Keratinocyte (primary cell): Measurements from ENCODE around the gene SPTBN1. TPM values are rescaled to one million over a fixed set of nuclear protein-coding genes. Genes with fewer than 3 reads are reported as not detected.
A peak's percentile ranks its signal among the peaks of the same experiment; 100 is the strongest.

Experiments used
- DNase-seq: peaks from one replicate; pipeline ENCODE4 v3.0.0-alpha.2; 2011; ENCODE audit warnings: low read depth, missing footprints, low spot score
- FAIRE-seq: peaks from 2 replicates; lab custom pipeline; 2011; peaks lifted over from hg19 to GRCh38; lab: Jason Lieb, UNC
- H2AFZ ChIP-seq: 2 replicates; pipeline ENCODE4 v1.6.0; 2012; ENCODE audit warnings: low read length, control low read depth, inconsistent platforms; ENCODE audit not compliant: control insufficient read depth
- H3K27ac ChIP-seq: 2 replicates; pipeline ENCODE4 v1.5.1; 2011; ENCODE audit warnings: low read length; ENCODE audit not compliant: control insufficient read depth, insufficient read depth
- H3K27me3 ChIP-seq: 3 replicates; pipeline ENCODE4 v1.6.0; 2011; ENCODE audit warnings: low read length; ENCODE audit not compliant: control insufficient read depth, insufficient read depth; ENCODE audit errors: extremely low read depth
- H3K36me3 ChIP-seq, 2 experiments: 2 replicates in 1 of 2; 3 replicates in 1 of 2; pipeline ENCODE4 v1.5.1; 2011; ENCODE audit warnings: low read length in 2 of 2, mild to moderate bottlenecking in 1 of 2; ENCODE audit not compliant: control insufficient read depth in 2 of 2, insufficient read depth in 2 of 2; ENCODE audit errors: extremely low read depth in 1 of 2
- H3K4me1 ChIP-seq: 3 replicates; pipeline ENCODE4 v1.5.1; 2011; ENCODE audit warnings: low read length; ENCODE audit not compliant: control insufficient read depth, insufficient read depth; ENCODE audit errors: extremely low read depth
- H3K4me2 ChIP-seq: 3 replicates; pipeline ENCODE4 v1.6.0; 2011; ENCODE audit warnings: low read depth, low read length; ENCODE audit not compliant: control insufficient read depth, insufficient read depth; ENCODE audit errors: extremely low read depth
- H3K4me3 ChIP-seq, 3 experiments: fragments of 200-600 bp in 1 of 3; sonication (generic) in 1 of 3; 2 replicates in 2 of 3; 3 replicates in 1 of 3; pipeline ENCODE4 v1.5.1; 2011 to 2016; ENCODE audit warnings: low read length in 3 of 3, mild to moderate bottlenecking in 3 of 3, control low read depth in 2 of 3, inconsistent platforms in 1 of 3, low read depth in 1 of 3, mixed read lengths in 1 of 3, mixed run types in 1 of 3, moderate library complexity in 1 of 3; ENCODE audit not compliant: control insufficient read depth in 2 of 3, insufficient read depth in 2 of 3; ENCODE audit errors: extremely low read depth in 1 of 3
- H3K79me2 ChIP-seq: 2 replicates; pipeline ENCODE4 v1.6.0; 2012; ENCODE audit warnings: low read length; ENCODE audit not compliant: control insufficient read depth, insufficient read depth
- H3K9ac ChIP-seq: 3 replicates; pipeline ENCODE4 v1.6.0; 2011; ENCODE audit warnings: low read length; ENCODE audit not compliant: control insufficient read depth, insufficient read depth; ENCODE audit errors: extremely low read depth
- H3K9me1 ChIP-seq: 3 replicates; pipeline ENCODE4 v1.6.0; 2011; ENCODE audit warnings: low read length; ENCODE audit not compliant: control insufficient read depth, insufficient read depth; ENCODE audit errors: extremely low read depth
- H3K9me3 ChIP-seq: 2 replicates; pipeline ENCODE4 v1.5.1; 2012; ENCODE audit warnings: low read depth, low read length; ENCODE audit not compliant: control insufficient read depth
- H4K20me1 ChIP-seq: 3 replicates; pipeline ENCODE4 v1.6.0; 2011; ENCODE audit warnings: low read length; ENCODE audit not compliant: control insufficient read depth, insufficient read depth; ENCODE audit errors: extremely low read depth
- EZH2 ChIP-seq: IDR thresholded peaks from one replicate; pipeline ENCODE4 v1.6.1; 2012; ENCODE audit warnings: inconsistent platforms, mild to moderate bottlenecking, low read length, moderate library complexity
- dilution Hi-C: fragments of 300-500 bp; cut with MboI; formaldehyde crosslinking; loops from one replicate; pipeline ENCODE4 v1.7.0; 2020; ENCODE audit warnings: low sequenced_read_pairs; ENCODE audit not compliant: extremely low pct_ligation_motif_present
- polyA plus RNA-seq, 5 experiments: library from polyadenylated mRNA; depleted of rRNA in 3 of 5; stranded (reverse) in 3 of 5; stranded (forward) in 1 of 5; unstranded in 1 of 5; fragments of >200 nt; gene quantifications; 1 replicate in 1 of 5; 2 replicates in 3 of 5; 3 replicates in 1 of 5; pipeline versions ENCODE4 v1.2.1 to v1.2.3, GENCODE V29; 2011 to 2012; ENCODE audit warnings: missing spikeins in 2 of 5, low read depth in 1 of 5, low replicate concordance in 1 of 5
- TF ChIP-seq, protein P1 (sequence below), 3 experiments: IDR thresholded peaks in 1 of 3; conservative IDR thresholded peaks in 1 of 3; optimal IDR thresholded peaks in 1 of 3; 2 replicates in 2 of 3; 3 replicates in 1 of 3; pipeline versions ENCODE3 to v1.5.1; 2011; ENCODE audit warnings: low read length in 3 of 3, mild to moderate bottlenecking in 3 of 3, moderate library complexity in 2 of 3, control low read depth in 1 of 3, inconsistent platforms in 1 of 3; ENCODE audit not compliant: insufficient read depth in 2 of 3; ENCODE audit errors: extremely low read depth in 1 of 3

The SPTBN1 gene
- polyA plus RNA-seq, 1 donor (not counting 4 experiments of a cell fraction or from before 2014, with no cell fraction given): 40.0 TPM

DNA sequence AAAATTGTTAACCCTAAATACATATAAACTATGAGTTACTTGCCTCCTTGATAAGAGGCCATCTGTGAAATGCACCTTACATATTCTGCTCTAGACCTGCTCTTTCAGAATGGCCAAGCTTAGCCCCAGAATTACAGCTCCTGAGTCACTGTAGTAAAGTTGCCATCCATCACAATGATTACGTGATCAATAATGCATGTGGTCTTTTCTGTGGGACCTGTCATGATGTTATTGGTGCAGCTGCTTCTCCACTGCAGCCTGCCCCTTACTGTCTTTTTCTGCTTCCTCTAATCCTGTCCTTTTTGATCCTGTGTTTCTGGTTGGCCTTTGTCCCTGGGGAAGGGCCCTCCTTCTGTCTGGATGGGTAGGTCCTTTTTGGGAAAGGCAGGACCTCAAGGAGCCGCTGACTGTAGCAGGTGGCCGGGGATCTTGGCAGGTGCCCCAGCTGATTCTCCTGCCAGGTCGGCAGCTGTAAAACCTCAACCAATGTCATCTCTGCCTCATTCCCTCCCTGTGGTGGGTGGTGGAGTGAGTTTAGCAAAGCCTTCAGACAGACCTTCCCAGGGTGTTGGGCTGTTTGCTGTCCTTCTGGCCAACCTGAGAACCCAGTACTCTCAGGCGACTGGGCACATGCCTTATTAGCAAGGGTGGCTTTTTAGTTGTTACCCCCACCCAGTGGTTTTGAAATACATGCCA is 141.2 kb downstream of the SPTBN1 start:
- peaks cover 7 to 8% of the 10 kb centered on the region in 2 experiments for H3K36me3 ChIP-seq
- no peaks in the 10 kb centered on the region for H3K9me3 ChIP-seq
- H3K79me2 ChIP-seq: peaks cover 73% of the 10 kb centered on the region
- no peak for TF ChIP-seq EZH2
- TF ChIP-seq, protein P1, sequence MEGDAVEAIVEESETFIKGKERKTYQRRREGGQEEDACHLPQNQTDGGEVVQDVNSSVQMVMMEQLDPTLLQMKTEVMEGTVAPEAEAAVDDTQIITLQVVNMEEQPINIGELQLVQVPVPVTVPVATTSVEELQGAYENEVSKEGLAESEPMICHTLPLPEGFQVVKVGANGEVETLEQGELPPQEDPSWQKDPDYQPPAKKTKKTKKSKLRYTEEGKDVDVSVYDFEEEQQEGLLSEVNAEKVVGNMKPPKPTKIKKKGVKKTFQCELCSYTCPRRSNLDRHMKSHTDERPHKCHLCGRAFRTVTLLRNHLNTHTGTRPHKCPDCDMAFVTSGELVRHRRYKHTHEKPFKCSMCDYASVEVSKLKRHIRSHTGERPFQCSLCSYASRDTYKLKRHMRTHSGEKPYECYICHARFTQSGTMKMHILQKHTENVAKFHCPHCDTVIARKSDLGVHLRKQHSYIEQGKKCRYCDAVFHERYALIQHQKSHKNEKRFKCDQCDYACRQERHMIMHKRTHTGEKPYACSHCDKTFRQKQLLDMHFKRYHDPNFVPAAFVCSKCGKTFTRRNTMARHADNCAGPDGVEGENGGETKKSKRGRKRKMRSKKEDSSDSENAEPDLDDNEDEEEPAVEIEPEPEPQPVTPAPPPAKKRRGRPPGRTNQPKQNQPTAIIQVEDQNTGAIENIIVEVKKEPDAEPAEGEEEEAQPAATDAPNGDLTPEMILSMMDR (optimal IDR thresholded peaks at IDR 0.05 in 1 of 3, IDR thresholded peaks at IDR 0.05 in 1 of 3, conservative IDR thresholded peaks at IDR 0.05 in 1 of 3; ENCODE audit: extremely low read depth in 1 of 3, insufficient read depth in 2 of 3, low read length in 3 of 3): no peak
- DNase-seq: no peak
- H3K4me3 ChIP-seq: no peak overlapping the region
- no peak overlapping the region for H2AFZ ChIP-seq
- H4K20me1 ChIP-seq: no peaks in the 10 kb centered on the region
- dilution Hi-C loops: no loop called here
- FAIRE-seq: no peak
- no peak overlapping the region for H3K9ac ChIP-seq
- no peak overlapping the region for H3K27ac ChIP-seq
- H3K27me3 ChIP-seq: no peaks in the 10 kb centered on the region
- H3K4me2 ChIP-seq: no peak overlapping the region
- H3K9me1 ChIP-seq: peaks cover 2% of the 10 kb centered on the region
- H3K4me1 ChIP-seq: peaks cover 28% of the 10 kb centered on the region

DNA sequence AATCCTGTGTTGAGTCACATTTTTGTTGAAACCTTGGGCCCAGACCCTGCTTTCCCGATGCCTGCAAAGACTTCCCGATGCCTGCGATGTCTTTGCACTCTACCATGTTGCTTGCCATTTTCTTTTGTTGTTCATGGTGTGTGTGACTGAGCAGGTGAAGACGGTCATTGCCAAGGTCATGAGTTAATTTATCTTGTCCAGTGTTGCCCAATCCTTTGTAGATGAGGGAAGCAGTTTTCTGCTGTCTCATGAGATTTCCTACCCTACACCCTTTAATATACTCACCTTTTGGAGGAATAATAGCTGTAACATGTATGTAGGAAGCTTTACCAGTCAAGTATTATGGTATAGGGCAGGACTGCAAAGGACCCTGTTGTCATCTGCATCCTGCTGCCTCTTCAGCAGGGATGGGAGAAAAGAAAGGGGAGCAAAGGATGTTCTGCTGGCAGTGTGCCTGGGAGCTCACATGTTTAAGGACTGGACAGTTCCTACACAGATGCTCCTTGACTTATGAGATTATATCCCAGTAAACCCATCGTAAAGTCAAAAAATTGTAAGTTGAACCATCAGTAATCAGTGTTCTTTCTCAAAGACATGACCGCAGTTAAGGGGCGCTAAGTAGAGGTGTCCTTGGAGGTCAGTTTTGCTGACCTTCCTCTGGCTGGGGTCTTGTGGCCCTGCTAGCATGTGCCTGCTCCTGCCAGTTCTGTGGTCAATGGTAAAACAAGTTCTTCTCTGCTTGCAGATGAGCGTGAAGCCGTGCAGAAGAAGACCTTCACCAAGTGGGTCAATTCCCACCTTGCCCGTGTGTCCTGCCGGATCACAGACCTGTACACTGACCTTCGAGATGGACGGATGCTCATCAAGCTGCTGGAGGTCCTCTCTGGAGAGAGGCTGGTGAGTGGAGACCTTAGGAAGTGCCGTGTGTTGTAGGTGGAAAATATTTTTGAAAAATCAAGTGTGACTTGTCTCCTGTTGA is 142.5 kb downstream of the SPTBN1 start:
- peaks cover 34% of the 10 kb centered on the region for H3K4me1 ChIP-seq
- no peak for FAIRE-seq
- peaks cover 3 to 5% of the 10 kb centered on the region in 2 experiments for H3K36me3 ChIP-seq
- H3K4me3 ChIP-seq: no peak overlapping the region
- DNase-seq: no peak
- H3K9me1 ChIP-seq: peaks cover 5% of the 10 kb centered on the region
- peak overlapping the region; percentile 66 for H3K9ac ChIP-seq
- dilution Hi-C loops: no loop called here
- H3K27ac ChIP-seq: peak overlapping the region; percentile 84
- no peaks in the 10 kb centered on the region for H3K27me3 ChIP-seq
- H3K9me3 ChIP-seq: no peaks in the 10 kb centered on the region
- H3K4me2 ChIP-seq: peak overlapping the region; percentile 72
- TF ChIP-seq EZH2: no peak
- TF ChIP-seq, protein P1 (optimal IDR thresholded peaks at IDR 0.05 in 1 of 3, IDR thresholded peaks at IDR 0.05 in 1 of 3, conservative IDR thresholded peaks at IDR 0.05 in 1 of 3; ENCODE audit: extremely low read depth in 1 of 3, insufficient read depth in 2 of 3, low read length in 3 of 3): no peak
- peaks cover 73% of the 10 kb centered on the region for H3K79me2 ChIP-seq
- no peak overlapping the region for H2AFZ ChIP-seq
- no peaks in the 10 kb centered on the region for H4K20me1 ChIP-seq
